ENCODE data around the gene MED27.

DNA sequence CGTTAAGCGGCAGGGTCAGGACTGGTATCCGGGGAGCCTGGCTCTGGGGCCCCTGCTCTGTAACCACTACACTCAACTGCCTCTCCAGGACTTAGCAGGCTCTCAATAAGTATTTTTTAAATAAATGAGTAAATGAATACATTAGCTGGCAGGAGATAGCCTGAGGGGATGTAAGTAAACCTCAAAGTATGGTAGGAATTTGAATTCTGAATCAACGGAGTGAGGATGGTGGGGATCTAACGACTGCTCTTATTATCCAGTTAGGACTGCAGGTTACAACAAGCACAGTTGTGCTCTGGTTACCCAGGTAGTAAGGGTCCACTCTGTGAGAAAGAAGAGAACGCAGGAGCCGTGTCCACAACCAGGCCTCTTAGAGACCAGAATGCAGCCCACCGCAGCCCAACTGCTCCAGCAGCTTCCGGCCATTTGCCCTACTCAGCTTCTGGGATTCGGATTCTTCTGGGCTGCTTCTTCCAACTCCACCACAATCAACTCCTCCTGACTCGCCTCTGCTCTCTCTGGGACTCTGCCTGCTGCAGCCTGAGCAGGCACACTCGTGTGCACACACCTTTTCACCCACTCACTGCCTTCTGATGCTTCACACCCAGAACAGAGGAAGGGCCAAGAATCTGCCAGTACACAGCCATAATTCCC is 52.6 kb downstream of the MED27 start:
- TF ChIP-seq, protein P1, sequence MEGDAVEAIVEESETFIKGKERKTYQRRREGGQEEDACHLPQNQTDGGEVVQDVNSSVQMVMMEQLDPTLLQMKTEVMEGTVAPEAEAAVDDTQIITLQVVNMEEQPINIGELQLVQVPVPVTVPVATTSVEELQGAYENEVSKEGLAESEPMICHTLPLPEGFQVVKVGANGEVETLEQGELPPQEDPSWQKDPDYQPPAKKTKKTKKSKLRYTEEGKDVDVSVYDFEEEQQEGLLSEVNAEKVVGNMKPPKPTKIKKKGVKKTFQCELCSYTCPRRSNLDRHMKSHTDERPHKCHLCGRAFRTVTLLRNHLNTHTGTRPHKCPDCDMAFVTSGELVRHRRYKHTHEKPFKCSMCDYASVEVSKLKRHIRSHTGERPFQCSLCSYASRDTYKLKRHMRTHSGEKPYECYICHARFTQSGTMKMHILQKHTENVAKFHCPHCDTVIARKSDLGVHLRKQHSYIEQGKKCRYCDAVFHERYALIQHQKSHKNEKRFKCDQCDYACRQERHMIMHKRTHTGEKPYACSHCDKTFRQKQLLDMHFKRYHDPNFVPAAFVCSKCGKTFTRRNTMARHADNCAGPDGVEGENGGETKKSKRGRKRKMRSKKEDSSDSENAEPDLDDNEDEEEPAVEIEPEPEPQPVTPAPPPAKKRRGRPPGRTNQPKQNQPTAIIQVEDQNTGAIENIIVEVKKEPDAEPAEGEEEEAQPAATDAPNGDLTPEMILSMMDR (conservative IDR thresholded peaks at IDR 0.05; ENCODE audit: low read length) = no peak
- TF ChIP-seq EZH2phosphoT487 (IDR thresholded peaks at IDR 0.05; ENCODE audit: borderline replicate concordance) = no peak
